Measurements from ENCODE around the gene JPT2.

The JPT2 gene, protein sequence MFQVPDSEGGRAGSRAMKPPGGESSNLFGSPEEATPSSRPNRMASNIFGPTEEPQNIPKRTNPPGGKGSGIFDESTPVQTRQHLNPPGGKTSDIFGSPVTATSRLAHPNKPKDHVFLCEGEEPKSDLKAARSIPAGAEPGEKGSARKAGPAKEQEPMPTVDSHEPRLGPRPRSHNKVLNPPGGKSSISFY

DNA sequence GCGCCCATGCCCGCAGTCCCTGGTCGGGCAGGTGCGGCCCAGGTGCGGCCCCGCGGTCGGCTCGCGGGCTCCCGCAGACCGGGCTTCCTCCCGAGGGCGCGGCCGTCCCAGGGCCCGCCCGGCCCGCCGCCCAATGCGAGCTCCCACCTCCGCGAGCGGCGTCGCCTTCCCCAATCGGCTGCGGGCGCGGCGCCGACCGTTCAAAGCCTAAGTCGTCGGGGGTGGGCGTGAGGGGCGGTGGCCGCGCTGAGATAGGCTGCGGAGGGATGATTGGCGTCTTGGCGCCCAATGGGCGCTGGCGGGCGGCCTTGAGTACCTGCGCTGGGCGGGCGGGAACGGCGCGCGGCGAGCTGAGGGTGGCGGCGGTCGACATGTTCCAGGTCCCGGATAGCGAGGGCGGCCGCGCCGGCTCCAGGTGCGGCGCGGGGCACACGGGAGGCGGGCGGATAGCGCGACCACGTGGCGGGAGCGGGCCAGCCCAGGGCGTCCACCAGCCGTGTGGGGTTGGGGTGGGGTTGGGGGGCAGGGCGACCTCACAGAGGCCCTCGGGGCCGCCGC is at the start of gene JPT2:
Gene JPT2, plus strand, starts transcription at position 338 of the 558 bp plus-strand sequence. Its CDS starts 34 bp downstream, at position 372.
- peak; percentile 89 to 94 (median 93) for DNase-seq

- no peak for DNase-seq
These were observed 47.4 kb upstream of the JPT2 start for GRCh38 chr16:1630450-1631213.

DNA sequence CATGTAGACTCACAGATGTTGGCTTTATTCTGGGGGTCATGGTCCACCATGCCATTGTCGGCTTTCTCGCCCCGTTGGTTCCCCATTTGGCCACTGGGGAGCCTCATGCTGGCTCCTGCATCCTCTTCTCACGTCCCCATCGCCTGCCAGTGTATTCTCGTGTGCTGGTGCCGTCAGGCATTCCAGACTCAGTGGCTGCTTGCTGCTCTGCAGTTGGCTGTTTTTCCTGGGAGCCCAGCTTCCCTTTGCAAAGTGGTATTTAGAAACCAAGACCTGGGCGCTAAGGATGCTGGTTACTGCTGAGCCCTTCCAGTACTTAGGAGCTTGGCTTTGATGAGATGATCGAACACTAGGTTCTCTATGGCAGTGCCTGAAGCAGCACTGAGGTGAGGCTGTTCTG is 46.8 kb upstream of the JPT2 start:
- DNase-seq = no peak

DNA sequence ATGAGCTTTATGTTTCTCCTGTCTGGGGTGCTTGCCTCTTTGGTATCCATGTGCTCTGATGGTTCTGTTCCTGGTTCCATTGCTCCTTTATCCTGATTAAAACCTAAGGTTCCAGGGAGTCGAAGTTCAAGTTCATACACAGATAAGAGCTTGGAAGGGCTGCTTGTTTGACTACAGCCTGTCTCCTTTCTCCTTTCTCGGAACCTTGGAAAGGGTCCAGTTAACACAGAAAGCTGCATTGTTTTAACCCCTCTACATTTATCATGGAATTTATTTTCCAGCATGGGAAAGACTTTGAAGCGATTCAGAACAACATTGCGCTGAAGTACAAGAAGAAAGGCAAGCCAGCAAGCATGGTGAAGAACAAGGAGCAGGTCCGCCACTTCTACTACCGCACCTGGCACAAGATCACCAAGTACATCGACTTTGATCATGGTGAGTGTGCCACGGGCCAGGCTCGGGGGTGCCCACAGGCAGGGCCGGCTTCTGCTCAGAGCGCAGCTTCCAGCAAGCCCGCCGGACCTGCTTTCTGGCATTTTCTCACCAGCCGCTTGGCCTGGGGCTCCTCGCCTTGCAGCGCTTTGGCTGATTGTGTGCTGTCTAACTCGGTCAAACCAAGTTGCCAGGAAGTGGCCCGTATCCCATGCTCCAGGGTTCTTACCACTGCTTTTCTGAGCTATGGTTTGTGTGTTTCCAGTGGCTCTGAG is 46.0 kb upstream of the JPT2 start:
- no peak for DNase-seq

DNA sequence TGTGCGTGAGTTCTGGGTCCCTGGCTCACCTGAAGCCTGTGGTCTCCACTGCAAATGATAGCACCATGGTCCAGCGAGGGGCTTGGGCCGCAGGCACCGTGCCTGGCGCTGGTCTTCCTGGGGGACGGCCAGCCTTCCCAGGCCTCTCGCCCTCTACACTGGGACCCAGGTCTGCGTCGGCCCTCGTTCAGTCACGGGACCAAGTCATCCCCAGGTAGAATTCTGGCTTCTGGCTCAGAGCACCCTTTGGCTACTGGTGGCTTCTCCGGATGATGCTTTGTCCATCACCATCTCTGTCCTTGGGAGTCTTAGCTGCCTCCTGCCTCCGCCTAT is 45.5 kb upstream of the JPT2 start:
- no peak for DNase-seq

DNA sequence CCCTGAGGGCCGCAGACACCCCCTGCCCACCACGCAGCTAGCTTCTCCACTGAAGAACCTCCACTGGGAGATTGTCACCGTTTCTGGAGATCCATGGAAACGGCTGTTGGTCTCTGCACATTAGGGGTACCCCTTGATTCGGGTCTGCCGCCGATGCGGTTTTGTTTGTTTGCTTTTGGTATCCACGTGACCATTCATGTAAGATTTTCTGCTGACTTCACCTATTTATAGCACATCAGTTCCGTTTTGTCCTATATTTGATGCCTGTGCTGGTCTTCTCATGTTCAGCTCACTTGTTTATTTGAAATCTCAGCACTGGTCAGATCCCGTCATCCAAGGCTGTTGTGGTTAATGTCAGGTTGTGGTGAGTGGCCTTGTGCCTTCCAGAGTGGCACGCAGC is 44.8 kb upstream of the JPT2 start:
- DNase-seq = no peak

DNA sequence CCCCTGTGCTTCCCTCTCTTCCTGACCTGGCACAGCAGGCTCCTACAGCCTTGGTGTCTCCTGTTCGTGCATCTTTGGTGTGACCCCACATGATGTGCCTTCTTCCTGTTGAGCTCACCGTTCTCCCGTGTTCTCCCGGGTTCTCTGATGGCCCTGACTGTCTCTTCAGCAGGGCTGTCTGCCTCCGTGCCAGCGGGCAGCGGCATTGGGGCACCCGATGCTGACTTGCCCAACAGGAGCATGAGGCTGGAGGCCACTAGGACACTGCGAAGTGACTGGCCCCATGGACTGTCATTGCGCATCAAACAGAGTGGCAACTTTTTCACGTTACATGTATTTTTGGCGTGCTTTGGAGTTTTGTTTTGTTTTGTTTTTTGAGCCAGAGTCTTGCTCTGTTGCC is 43.5 kb upstream of the JPT2 start:
- DNase-seq = no peak

GRCh38 chr16:1635070-1635469 is 43.0 kb upstream of the JPT2 start:
- no peak for DNase-seq

- no peak for DNase-seq
These were observed 40.6 kb upstream of the JPT2 start for GRCh38 chr16:1637526-1637925.

DNA sequence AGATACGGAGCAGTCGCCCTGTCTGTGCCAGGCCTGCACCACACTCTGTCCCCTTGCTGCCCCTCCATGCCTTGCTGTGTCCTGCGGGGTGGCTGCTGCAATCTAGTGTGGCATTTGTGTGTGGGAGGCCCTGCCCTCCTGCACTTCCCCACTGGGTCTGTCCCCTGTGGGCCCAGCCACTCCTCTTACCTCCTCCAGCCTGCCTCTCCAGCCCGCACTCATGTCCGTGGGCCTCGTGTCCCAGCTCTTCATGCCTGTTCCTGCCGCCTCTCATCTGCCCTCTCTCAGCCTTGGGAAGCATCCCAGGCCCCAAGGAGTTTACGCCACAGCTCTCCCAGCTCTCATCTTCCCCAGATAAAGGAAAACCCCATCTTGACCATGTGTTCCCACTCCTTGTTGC is 39.3 kb upstream of the JPT2 start:
- DNase-seq = no peak

GRCh38 chr16:1639282-1639681 is 38.8 kb upstream of the JPT2 start:
- no peak for DNase-seq

DNA sequence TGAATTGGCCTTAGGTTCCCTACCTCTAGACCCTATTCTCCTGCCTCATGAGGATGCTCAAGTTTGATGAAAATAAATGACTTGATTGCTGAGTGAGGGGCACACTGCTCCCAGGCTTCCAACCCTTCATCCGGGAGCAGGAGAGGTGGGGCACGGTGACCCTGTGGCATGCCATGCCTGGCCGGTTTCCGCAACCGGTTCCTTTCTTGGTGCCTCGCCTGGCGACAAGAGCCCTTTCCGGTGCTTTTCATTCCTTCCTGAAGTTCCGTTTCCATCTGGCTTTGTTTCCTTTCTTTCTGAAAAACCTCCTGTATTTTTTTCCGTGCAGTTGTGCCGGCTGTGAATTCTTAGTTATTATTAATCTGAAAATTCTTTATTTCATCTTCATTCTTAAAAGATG is 38.2 kb upstream of the JPT2 start:
- DNase-seq = no peak

DNA sequence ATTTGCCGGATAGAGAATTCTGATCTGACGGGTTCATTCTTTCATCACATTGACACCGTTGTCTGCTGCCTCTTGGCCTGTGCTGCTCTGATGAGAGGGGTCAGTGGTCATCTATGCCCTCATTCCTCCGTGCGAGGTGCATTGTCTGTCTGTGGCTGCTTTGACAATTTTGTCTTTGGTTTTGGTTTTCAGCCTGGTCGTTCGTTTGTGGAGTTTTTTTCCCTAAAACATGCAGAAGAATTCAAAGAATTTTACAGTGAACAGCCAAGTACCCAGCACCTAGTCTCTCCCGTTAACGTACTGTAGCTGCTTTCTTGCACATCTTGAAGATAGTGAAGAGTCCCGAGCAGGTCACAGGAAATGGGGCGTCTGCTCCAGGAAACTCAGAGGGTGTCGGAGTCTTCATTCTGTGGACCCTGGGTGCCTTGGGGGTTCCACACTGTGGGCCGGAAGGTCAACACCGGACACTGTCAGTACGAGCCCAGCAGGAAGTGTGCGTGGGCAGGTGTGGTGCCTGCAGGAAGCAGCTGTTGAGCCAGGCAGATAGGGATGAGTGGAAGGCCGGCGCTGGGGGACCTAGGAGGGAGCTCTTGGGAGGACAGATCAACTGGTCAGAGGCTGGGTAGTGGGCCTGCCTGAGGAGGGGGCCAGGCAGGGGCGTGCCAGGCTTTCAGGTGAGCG is 37.7 kb upstream of the JPT2 start:
- DNase-seq = no peak

- no peak for DNase-seq
These were observed 36.8 kb upstream of the JPT2 start for GRCh38 chr16:1641261-1641660.

GRCh38 chr16:1642148-1642547 is 35.9 kb upstream of the JPT2 start:
- no peak for DNase-seq

DNA sequence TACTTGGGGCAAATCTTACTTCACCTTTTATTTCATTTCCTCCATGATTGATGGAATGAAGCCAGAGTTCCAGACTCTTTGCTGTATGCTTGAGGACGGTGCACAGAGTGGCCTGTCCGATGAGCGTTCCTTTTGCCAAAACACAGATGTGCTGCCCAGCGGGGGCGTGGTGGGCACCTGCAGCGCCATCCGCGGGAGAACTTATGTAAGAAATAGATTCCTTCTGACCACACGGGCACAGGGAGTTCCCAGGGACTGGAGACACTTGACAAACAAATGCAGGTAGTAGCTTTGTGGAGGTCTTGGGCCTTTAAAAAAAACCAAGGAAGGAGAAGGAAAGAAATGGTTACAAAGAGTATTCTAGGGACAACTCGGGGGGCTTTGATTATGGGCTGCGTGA is 35.3 kb upstream of the JPT2 start:
- DNase-seq = no peak

DNA sequence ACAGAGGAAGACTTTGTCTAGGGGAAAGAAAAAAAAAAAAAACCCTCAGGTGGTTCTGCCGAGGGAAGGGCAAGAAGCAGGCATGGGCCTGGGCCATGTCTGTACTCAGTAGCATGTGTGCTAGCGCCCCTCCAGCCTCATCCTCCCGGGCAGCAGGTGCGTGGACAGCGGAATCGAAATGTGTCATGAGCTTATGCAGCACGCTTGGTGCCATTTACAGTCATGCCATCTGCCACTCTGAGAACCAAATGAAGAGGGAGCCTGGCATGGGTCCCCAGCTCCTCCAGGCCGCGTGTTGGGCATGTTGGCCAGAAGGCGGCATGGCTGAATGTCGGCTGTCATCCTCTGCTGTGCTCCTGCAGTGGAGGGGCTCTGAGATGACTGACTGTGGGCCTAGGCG is 34.6 kb upstream of the JPT2 start:
- DNase-seq = no peak

- DNase-seq = no peak
These were observed 32.1 kb upstream of the JPT2 start for GRCh38 chr16:1645914-1646525.

DNA sequence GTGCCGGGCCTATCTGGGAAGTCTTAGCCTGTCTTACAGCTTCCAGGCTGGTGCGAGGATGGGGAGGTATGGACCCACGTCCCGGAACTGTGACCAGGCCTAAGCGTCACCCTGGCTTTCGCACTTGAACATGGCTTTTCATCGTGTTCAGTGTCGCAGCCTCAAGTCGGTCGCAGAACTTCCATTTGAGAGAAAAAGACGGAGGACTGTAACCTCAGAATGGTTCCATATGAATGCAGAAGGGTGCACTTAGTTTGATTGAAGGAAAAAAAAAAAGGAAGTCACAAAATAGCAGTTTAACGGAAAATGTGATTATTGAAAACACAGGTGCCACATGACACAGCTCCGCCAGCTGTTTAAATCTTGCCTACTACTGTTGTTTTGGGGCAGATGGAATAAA is 30.2 kb upstream of the JPT2 start:
- no peak for DNase-seq

- DNase-seq = no peak
These were observed 27.9 kb upstream of the JPT2 start for GRCh38 chr16:1650131-1650530.

GRCh38 chr16:1651094-1651973 is 26.7 kb upstream of the JPT2 start:
- no peak for DNase-seq

DNA sequence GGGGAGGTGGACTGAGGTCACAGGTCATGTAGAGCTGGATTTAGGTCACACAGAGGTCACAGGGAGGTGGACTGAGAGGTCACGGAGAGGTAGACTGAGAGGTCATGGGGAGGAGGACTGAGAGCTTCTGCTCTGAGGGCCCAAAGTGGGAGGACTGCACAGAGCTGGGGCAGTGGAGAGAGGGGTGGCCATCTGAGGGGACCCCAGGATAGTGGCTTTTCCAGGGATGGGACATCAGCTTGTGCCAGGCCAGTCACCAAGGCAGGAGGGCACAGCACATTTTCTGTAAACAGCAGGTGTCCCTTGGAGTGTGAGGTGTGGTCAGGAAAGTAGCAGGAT is 26.1 kb upstream of the JPT2 start:
- DNase-seq = no peak

All from stimulated activated naive CD4-positive, alpha-beta T cell (primary cell).